HG02840 (cell line): Measurements from ENCODE around the gene FOXN3.
"Not testable (repeated sequence)": the region's sequence is repeated elsewhere in the genome, so short reads cannot be mapped to it uniquely, and the experiment has no call there.

Experiments used
- ATAC-seq: cut with Tn5 transposase; IDR thresholded peaks from one replicate; pipeline ENCODE4 v1.9.1; 2021; ENCODE audit warnings: mild to moderate bottlenecking, moderate library complexity, moderate number of reproducible peaks; ENCODE audit not compliant: unreplicated experiment, low FRiP score

Gene FOXN3

GRCh38 chr14:89310211-89310610 is 106.8 kb downstream of the FOXN3 start:
- no peak for ATAC-seq

- ATAC-seq, result no peak
These were observed 107.3 kb downstream of the FOXN3 start for GRCh38 chr14:89309670-89310177.

GRCh38 chr14:89308232-89308959 is 108.6 kb downstream of the FOXN3 start:
- ATAC-seq, result no peak

GRCh38 chr14:89307409-89307808 is 109.6 kb downstream of the FOXN3 start:
- no peak for ATAC-seq

GRCh38 chr14:89304972-89305703 is 111.9 kb downstream of the FOXN3 start:
- peak; percentile 29 for ATAC-seq

GRCh38 chr14:89304561-89304960 is 112.5 kb downstream of the FOXN3 start:
- no peak for ATAC-seq

GRCh38 chr14:89303456-89304435 is 113.3 kb downstream of the FOXN3 start:
- peak; percentile 55 for ATAC-seq

- ATAC-seq, result no peak
These were observed 114.6 kb downstream of the FOXN3 start for GRCh38 chr14:89302396-89302950.

GRCh38 chr14:89299587-89299986 is 117.4 kb downstream of the FOXN3 start:
- ATAC-seq, result no peak

GRCh38 chr14:89298056-89298834 is 118.8 kb downstream of the FOXN3 start:
- no peak for ATAC-seq

- ATAC-seq, result no peak
These were observed 120.7 kb downstream of the FOXN3 start for GRCh38 chr14:89296281-89296745.

GRCh38 chr14:89294872-89295271 is 122.2 kb downstream of the FOXN3 start:
- no peak for ATAC-seq

- ATAC-seq, result not testable (repeated sequence)
These were observed 122.6 kb downstream of the FOXN3 start for GRCh38 chr14:89294469-89294868.

- no peak for ATAC-seq
These were observed 123.0 kb downstream of the FOXN3 start for GRCh38 chr14:89294060-89294459.

GRCh38 chr14:89293314-89293916 is 123.6 kb downstream of the FOXN3 start:
- ATAC-seq, result no peak

- ATAC-seq, result no peak
These were observed 124.3 kb downstream of the FOXN3 start for GRCh38 chr14:89292579-89293313.

GRCh38 chr14:89291351-89291940 is 125.6 kb downstream of the FOXN3 start:
- no peak for ATAC-seq

- no peak for ATAC-seq
These were observed 126.2 kb downstream of the FOXN3 start for GRCh38 chr14:89290813-89291212.
